Endothelial cell of umbilical vein (primary cell): ENCODE results near the gene FANCL. TPM values are rescaled to one million over a fixed set of nuclear protein-coding genes. Genes with fewer than 3 reads are reported as not detected.

Experiments used
- BruUV-seq: library from RNA; stranded (reverse); fragments of 400-500 nt; replicated peaks from 2 replicates; lab custom pipeline; 2021; lab: Mats Ljungman, UMichigan
- CTCF ChIA-PET: fragments of 300-600, 350-600 bp; sonication (Branson Sonifier 250); formaldehyde crosslinking; loops from one replicate; lab custom pipeline; 2021; ENCODE audit warnings: antibody characterized with exemption, inconsistent platforms; lab: Charles Lee
- POLR2A ChIA-PET: fragments of 300-600, 350-600 bp; sonication (Branson Sonifier 250); formaldehyde crosslinking; loops from one replicate; lab custom pipeline; 2021; ENCODE audit warnings: antibody characterized with exemption, inconsistent platforms; lab: Charles Lee
- DNase-seq: peaks from one replicate; pipeline ENCODE4 v3.0.0-alpha.2; 2011; ENCODE audit warnings: low read depth, low spot score
- FAIRE-seq: peaks from 2 replicates; lab custom pipeline; 2011; peaks lifted over from hg19 to GRCh38; lab: Jason Lieb, UNC
- H2AFZ ChIP-seq: 2 replicates; pipeline ENCODE4 v1.6.0; 2012; ENCODE audit warnings: low read depth, low read length, control low read depth, inconsistent platforms
- H3K27ac ChIP-seq: 2 replicates; pipeline ENCODE4 v1.5.1; 2011; ENCODE audit warnings: low read depth, mild to moderate bottlenecking, control low read depth, low read length, moderate library complexity; ENCODE audit not compliant: insufficient read depth
- H3K27me3 ChIP-seq, 2 experiments: 2 replicates each; pipeline versions ENCODE4 v1.6.0 to v1.6.1; 2011; ENCODE audit warnings: low read length in 2 of 2, mixed read lengths in 1 of 2; ENCODE audit not compliant: control insufficient read depth in 2 of 2, insufficient read depth in 2 of 2
- H3K36me3 ChIP-seq, 2 experiments: 2 replicates in 1 of 2; 3 replicates in 1 of 2; pipeline ENCODE4 v1.5.1; 2011; ENCODE audit warnings: low read length in 2 of 2, mild to moderate bottlenecking in 1 of 2, moderate library complexity in 1 of 2; ENCODE audit not compliant: control insufficient read depth in 2 of 2, insufficient read depth in 2 of 2; ENCODE audit errors: extremely low read depth in 1 of 2
- H3K4me1 ChIP-seq: 3 replicates; pipeline ENCODE4 v1.5.1; 2011; ENCODE audit warnings: mild to moderate bottlenecking, low read length; ENCODE audit not compliant: control insufficient read depth, insufficient read depth; ENCODE audit errors: extremely low read depth
- H3K4me2 ChIP-seq: 2 replicates; pipeline ENCODE4 v1.6.1; 2011; ENCODE audit warnings: low read length, control low read depth, mixed read lengths; ENCODE audit not compliant: insufficient read depth
- H3K4me3 ChIP-seq, 3 experiments: fragments of 200-600 bp in 1 of 3; sonication (generic), shearing (Covaris generic) in 1 of 3; replicated peaks in 1 of 3; 2 replicates each; pipeline ENCODE4 v1.5.1; 2011 to 2016; ENCODE audit warnings: control low read depth in 3 of 3, low read length in 3 of 3, mild to moderate bottlenecking in 2 of 3, inconsistent platforms in 1 of 3, low read depth in 1 of 3, moderate library complexity in 1 of 3; ENCODE audit not compliant: insufficient read depth in 1 of 3
- H3K79me2 ChIP-seq: 2 replicates; pipeline ENCODE4 v1.6.0; 2012; ENCODE audit warnings: low read length, inconsistent platforms; ENCODE audit not compliant: control insufficient read depth, insufficient read depth
- H3K9ac ChIP-seq: replicated peaks from 2 replicates; pipeline ENCODE3; 2011; ENCODE audit warnings: low read length, control low read depth; ENCODE audit not compliant: insufficient read depth; ENCODE audit errors: extremely low read depth
- H3K9me1 ChIP-seq: replicated peaks from 3 replicates; pipeline ENCODE4 v1.6.0; 2011; ENCODE audit warnings: mild to moderate bottlenecking, low read length; ENCODE audit not compliant: control insufficient read depth, insufficient read depth; ENCODE audit errors: extremely low read depth
- H3K9me3 ChIP-seq: replicated peaks from 2 replicates; pipeline ENCODE4 v1.5.1; 2012; ENCODE audit warnings: low read length, inconsistent platforms; ENCODE audit not compliant: control insufficient read depth, insufficient read depth
- H4K20me1 ChIP-seq: replicated peaks from 2 replicates; pipeline ENCODE3; 2011; ENCODE audit warnings: mild to moderate bottlenecking, low read length; ENCODE audit not compliant: control insufficient read depth, insufficient read depth; ENCODE audit errors: extremely low read depth
- CTCF ChIP-seq, 2 donors: IDR thresholded peaks; 1 replicate in 1 of 2; 2 replicates in 1 of 2; pipeline ENCODE4 v1.5.1; 2011; ENCODE audit warnings: low read length in 2 of 2, mild to moderate bottlenecking in 2 of 2, moderate library complexity in 2 of 2, control low read depth in 1 of 2, inconsistent platforms in 1 of 2, low read depth in 1 of 2; ENCODE audit not compliant: insufficient read depth in 1 of 2; ENCODE audit errors: extremely low read depth in 1 of 2
- EZH2 ChIP-seq: IDR thresholded peaks from 2 replicates; pipeline ENCODE4 v1.6.1; 2012; ENCODE audit warnings: borderline replicate concordance, low read depth, mild to moderate bottlenecking, moderate library complexity, low read length, inconsistent platforms; ENCODE audit not compliant: severe bottlenecking
- FOS ChIP-seq: IDR thresholded peaks from 2 replicates; pipeline ENCODE4 v1.6.1; 2011; ENCODE audit warnings: mild to moderate bottlenecking, low read length, moderate library complexity, borderline replicate concordance; ENCODE audit not compliant: insufficient read depth
- GATA2 ChIP-seq: IDR thresholded peaks from 2 replicates; pipeline ENCODE4 v1.7.0; 2011; ENCODE audit warnings: low read depth, mild to moderate bottlenecking, moderate library complexity, mixed read lengths, low read length; ENCODE audit not compliant: insufficient read length, insufficient read depth
- JUN ChIP-seq: IDR thresholded peaks from 2 replicates; pipeline ENCODE4 v1.6.1; 2011; ENCODE audit warnings: borderline replicate concordance, low read depth; ENCODE audit not compliant: insufficient read length, insufficient read depth
- MYC ChIP-seq: IDR thresholded peaks from one replicate; pipeline ENCODE4 v1.6.1; 2011; ENCODE audit warnings: mild to moderate bottlenecking, low read depth, low read length
- POLR2A ChIP-seq: IDR thresholded peaks from 2 replicates; pipeline ENCODE4 v1.6.1; 2012; ENCODE audit warnings: low read depth, mild to moderate bottlenecking, control low read depth, low read length
- POLR2AphosphoS5 ChIP-seq: IDR thresholded peaks from 2 replicates; pipeline ENCODE4 v1.6.1; 2012; ENCODE audit warnings: low read depth, mild to moderate bottlenecking, control low read depth, low read length, moderate library complexity; ENCODE audit not compliant: insufficient read depth
- dilution Hi-C: fragments of 300-500 bp; cut with MboI; formaldehyde crosslinking; loops from one replicate; pipeline ENCODE4 v1.15.0; 2019; ENCODE audit warnings: low sequenced_read_pairs; ENCODE audit not compliant: extremely low pct_ligation_motif_present
- intact Hi-C: fragments of 100-400 bp; cut with micrococcal nuclease; formaldehyde crosslinking; loops from one replicate; pipeline ENCODE4 v1.10.0; 2022
- polyA plus RNA-seq, 4 experiments: library from polyadenylated mRNA; depleted of rRNA in 3 of 4; stranded (reverse) in 3 of 4; unstranded in 1 of 4; fragments of >200 nt; gene quantifications; 2 replicates each; pipeline versions ENCODE4 v1.2.1 to v1.2.3, GENCODE V29; 2011 to 2012; ENCODE audit warnings: missing spikeins in 1 of 4
- total RNA-seq: library from RNA; stranded (reverse); gene quantifications from 2 replicates; pipeline ENCODE4 v1.2.3, GENCODE V29; 2021
- TF ChIP-seq, protein P1 (sequence below): IDR thresholded peaks from 2 replicates; pipeline ENCODE4 v1.6.1; 2011; ENCODE audit not compliant: insufficient read depth, insufficient read length

Gene FANCL
- total and polyA plus RNA-seq, 2 donors (not counting 3 experiments of a cell fraction or from before 2014, with no cell fraction given) = 10.3 to 15.8 TPM

DNA sequence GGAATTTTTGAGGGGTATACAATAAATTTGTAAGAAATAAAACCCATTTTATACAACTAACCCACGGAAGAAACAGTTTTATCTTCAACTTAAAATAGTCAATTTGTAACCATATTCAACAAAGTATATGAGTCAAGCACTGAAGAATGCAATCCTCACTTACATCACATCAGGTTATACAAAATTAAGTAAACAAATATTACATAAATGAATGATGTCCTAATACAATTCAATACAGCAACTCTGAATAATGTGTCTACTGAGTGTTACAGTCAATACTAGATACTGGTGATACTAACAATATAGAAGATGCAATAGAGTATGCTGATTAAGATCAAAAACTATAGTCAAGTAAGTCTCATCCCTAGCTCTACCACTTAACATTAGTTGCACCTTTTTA is 58.6 kb downstream of the FANCL start:
- CTCF ChIA-PET = no interaction called here
- Histone ChIP-seq H3K4me3 (no peak overlapping the region), H4K20me1 (no peaks in the 10 kb centered on the region), H3K9ac (no peak overlapping the region), H3K4me1 (no peaks in the 10 kb centered on the region), H3K27me3 (no peaks in the 10 kb centered on the region), H2AFZ (no peak overlapping the region), H3K9me1 (peaks cover 2% of the 10 kb centered on the region), H3K9me3 (no peaks in the 10 kb centered on the region), H3K27ac (no peak overlapping the region), H3K36me3 (no peaks in the 10 kb centered on the region), H3K79me2 (no peaks in the 10 kb centered on the region), H3K4me2 (no peak overlapping the region)
- no peak for FAIRE-seq
- no TSS peak for BruUV-seq
- POLR2A ChIA-PET = no interaction called here
- intact Hi-C loops (no loop called here), dilution Hi-C loops (no loop called here)
- TF ChIP-seq FOS = no peak
- no peak for TF ChIP-seq CTCF (IDR thresholded peaks at IDR 0.05; ENCODE audit: extremely low read depth in 1 of 2, insufficient read depth in 1 of 2, low read depth in 1 of 2, low read length in 2 of 2)
- TF ChIP-seq EZH2 = no peak
- no peak for TF ChIP-seq POLR2AphosphoS5
- TF ChIP-seq, protein P1, sequence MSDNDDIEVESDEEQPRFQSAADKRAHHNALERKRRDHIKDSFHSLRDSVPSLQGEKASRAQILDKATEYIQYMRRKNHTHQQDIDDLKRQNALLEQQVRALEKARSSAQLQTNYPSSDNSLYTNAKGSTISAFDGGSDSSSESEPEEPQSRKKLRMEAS = no peak
- TF ChIP-seq MYC = no peak
- TF ChIP-seq GATA2 = no peak
- TF ChIP-seq JUN = no peak
- no peak for TF ChIP-seq POLR2A
- DNase-seq = no peak
